ENCODE data around the gene WWOX.

DNA sequence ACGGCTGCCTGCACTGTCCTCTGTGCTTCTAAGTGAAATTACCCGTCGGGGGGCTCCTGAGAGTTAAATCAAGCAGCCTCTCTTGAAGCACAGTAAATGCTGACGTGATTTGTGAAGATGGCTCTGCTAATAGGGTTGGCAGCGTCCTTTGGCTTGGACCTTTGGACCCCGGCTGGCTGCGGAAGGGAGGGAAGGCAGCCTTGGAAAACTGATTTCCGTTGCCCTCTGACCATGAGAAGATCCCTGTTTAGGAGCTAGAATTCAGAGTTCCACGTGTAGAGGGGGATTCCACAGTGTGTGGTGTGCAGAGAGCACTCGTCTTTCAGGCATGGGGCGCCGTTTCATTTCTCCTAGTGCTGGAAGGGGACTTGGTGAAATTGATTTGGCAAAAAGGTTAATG, 640.8 kb downstream of the WWOX start:
- no peak for TF ChIP-seq MYC (IDR thresholded peaks at IDR 0.05; ENCODE audit: borderline replicate concordance, low read length)
- TF ChIP-seq BHLHE40 (IDR thresholded peaks at IDR 0.05; ENCODE audit: low read depth, low read length): no peak
- TF ChIP-seq, protein P1, sequence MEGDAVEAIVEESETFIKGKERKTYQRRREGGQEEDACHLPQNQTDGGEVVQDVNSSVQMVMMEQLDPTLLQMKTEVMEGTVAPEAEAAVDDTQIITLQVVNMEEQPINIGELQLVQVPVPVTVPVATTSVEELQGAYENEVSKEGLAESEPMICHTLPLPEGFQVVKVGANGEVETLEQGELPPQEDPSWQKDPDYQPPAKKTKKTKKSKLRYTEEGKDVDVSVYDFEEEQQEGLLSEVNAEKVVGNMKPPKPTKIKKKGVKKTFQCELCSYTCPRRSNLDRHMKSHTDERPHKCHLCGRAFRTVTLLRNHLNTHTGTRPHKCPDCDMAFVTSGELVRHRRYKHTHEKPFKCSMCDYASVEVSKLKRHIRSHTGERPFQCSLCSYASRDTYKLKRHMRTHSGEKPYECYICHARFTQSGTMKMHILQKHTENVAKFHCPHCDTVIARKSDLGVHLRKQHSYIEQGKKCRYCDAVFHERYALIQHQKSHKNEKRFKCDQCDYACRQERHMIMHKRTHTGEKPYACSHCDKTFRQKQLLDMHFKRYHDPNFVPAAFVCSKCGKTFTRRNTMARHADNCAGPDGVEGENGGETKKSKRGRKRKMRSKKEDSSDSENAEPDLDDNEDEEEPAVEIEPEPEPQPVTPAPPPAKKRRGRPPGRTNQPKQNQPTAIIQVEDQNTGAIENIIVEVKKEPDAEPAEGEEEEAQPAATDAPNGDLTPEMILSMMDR (IDR thresholded peaks at IDR 0.05): no peak
- TF ChIP-seq EHMT2 (IDR thresholded peaks at IDR 0.05; ENCODE audit: low read depth): no peak
- TF ChIP-seq, protein P2, sequence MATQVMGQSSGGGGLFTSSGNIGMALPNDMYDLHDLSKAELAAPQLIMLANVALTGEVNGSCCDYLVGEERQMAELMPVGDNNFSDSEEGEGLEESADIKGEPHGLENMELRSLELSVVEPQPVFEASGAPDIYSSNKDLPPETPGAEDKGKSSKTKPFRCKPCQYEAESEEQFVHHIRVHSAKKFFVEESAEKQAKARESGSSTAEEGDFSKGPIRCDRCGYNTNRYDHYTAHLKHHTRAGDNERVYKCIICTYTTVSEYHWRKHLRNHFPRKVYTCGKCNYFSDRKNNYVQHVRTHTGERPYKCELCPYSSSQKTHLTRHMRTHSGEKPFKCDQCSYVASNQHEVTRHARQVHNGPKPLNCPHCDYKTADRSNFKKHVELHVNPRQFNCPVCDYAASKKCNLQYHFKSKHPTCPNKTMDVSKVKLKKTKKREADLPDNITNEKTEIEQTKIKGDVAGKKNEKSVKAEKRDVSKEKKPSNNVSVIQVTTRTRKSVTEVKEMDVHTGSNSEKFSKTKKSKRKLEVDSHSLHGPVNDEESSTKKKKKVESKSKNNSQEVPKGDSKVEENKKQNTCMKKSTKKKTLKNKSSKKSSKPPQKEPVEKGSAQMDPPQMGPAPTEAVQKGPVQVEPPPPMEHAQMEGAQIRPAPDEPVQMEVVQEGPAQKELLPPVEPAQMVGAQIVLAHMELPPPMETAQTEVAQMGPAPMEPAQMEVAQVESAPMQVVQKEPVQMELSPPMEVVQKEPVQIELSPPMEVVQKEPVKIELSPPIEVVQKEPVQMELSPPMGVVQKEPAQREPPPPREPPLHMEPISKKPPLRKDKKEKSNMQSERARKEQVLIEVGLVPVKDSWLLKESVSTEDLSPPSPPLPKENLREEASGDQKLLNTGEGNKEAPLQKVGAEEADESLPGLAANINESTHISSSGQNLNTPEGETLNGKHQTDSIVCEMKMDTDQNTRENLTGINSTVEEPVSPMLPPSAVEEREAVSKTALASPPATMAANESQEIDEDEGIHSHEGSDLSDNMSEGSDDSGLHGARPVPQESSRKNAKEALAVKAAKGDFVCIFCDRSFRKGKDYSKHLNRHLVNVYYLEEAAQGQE (IDR thresholded peaks at IDR 0.05): no peak
- no peak for TF ChIP-seq POLR2A (IDR thresholded peaks at IDR 0.05; ENCODE audit: low read length)
- no peak for TF ChIP-seq RFX5 (IDR thresholded peaks at IDR 0.05)
- TF ChIP-seq TP53 (CRISPR knock-in tag; IDR thresholded peaks at IDR 0.05): no peak
- TF ChIP-seq RAD21 (conservative IDR thresholded peaks at IDR 0.05 in 1 of 2, IDR thresholded peaks at IDR 0.05 in 1 of 2): no peak
- TF ChIP-seq, protein P3, sequence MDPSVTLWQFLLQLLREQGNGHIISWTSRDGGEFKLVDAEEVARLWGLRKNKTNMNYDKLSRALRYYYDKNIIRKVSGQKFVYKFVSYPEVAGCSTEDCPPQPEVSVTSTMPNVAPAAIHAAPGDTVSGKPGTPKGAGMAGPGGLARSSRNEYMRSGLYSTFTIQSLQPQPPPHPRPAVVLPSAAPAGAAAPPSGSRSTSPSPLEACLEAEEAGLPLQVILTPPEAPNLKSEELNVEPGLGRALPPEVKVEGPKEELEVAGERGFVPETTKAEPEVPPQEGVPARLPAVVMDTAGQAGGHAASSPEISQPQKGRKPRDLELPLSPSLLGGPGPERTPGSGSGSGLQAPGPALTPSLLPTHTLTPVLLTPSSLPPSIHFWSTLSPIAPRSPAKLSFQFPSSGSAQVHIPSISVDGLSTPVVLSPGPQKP (IDR thresholded peaks at IDR 0.05; ENCODE audit: low read depth, low read length): no peak
- TF ChIP-seq SREBF2 (IDR thresholded peaks at IDR 0.05): no peak
- no peak for TF ChIP-seq EP300 (IDR thresholded peaks at IDR 0.05)
